SIG-M5 treated with dmso at 0.1 percent for 504 hours (cell line): Measurements from ENCODE around the gene DAGLB.

Experiments used
- DNase-seq: peaks from one replicate; lab custom pipeline; 2025; ENCODE audit not compliant: unreplicated experiment; lab: John Stamatoyannopoulos, UW

Gene DAGLB

GRCh38 chr7:6432781-6433180 is 15.0 kb downstream of the DAGLB start:
- no peak for DNase-seq

- DNase-seq: no peak
These were observed 16.8 kb downstream of the DAGLB start for GRCh38 chr7:6430974-6431373.

- no peak for DNase-seq
These were observed 17.3 kb downstream of the DAGLB start for GRCh38 chr7:6430271-6430940.

GRCh38 chr7:6425948-6426347 is 21.8 kb downstream of the DAGLB start:
- no peak for DNase-seq

- peak; percentile 94 for DNase-seq
These were observed 23.6 kb downstream of the DAGLB start for GRCh38 chr7:6423942-6424701.

- peak; percentile 88 for DNase-seq
These were observed 24.7 kb downstream of the DAGLB start for GRCh38 chr7:6422926-6423632.

- DNase-seq: no peak
These were observed 25.7 kb downstream of the DAGLB start for GRCh38 chr7:6422095-6422494.

GRCh38 chr7:6420680-6421079 is 27.1 kb downstream of the DAGLB start:
- no peak for DNase-seq

GRCh38 chr7:6419310-6419773 is 28.4 kb downstream of the DAGLB start:
- DNase-seq: no peak

- no peak for DNase-seq
These were observed 30.3 kb downstream of the DAGLB start for GRCh38 chr7:6417408-6417807.

GRCh38 chr7:6416516-6417145 is 31.1 kb downstream of the DAGLB start:
- no peak for DNase-seq

GRCh38 chr7:6413637-6414036 is 34.1 kb downstream of the DAGLB start:
- DNase-seq: no peak

GRCh38 chr7:6409944-6410693 is 37.6 kb downstream of the DAGLB start:
- DNase-seq: no peak

GRCh38 chr7:6409091-6409490 is 38.7 kb downstream of the DAGLB start:
- no peak for DNase-seq

- DNase-seq: no peak
These were observed 40.3 kb downstream of the DAGLB start for GRCh38 chr7:6407434-6407833.

GRCh38 chr7:6406121-6406520 is 41.6 kb downstream of the DAGLB start:
- no peak for DNase-seq

GRCh38 chr7:6403907-6404306 is 43.8 kb downstream of the DAGLB start:
- DNase-seq: peak; percentile 60

- no peak for DNase-seq
These were observed 45.0 kb downstream of the DAGLB start for GRCh38 chr7:6402741-6403140.

GRCh38 chr7:6402041-6402440 is 45.7 kb downstream of the DAGLB start:
- DNase-seq: no peak

- DNase-seq: no peak
These were observed 46.2 kb downstream of the DAGLB start for GRCh38 chr7:6401536-6401935.
